GM12878 (cell line): ENCODE results near the gene RSRC1. TPM values are rescaled to one million over a fixed set of nuclear protein-coding genes. Genes with fewer than 3 reads are reported as not detected.

Source experiments
- ATAC-seq: fragments of 200-7000 bp; cut with Tn5 transposase; 3 replicates; pipeline ENCODE4 v1.9.1; 2020; ENCODE audit warnings: mild to moderate bottlenecking, moderate library complexity
- BruUV-seq: library from RNA; stranded (reverse); fragments of 400-500 nt; replicated peaks from 2 replicates; lab custom pipeline; 2021; lab: Mats Ljungman, UMichigan
- CTCF ChIA-PET: fragments of 300-600 bp; sonication (Branson Sonifier 250); formaldehyde crosslinking; extraction: SDS; loops from one replicate; lab custom pipeline; 2021; ENCODE audit warnings: inconsistent platforms; lab: Yijun Ruan, JAX
- POLR2A ChIA-PET: fragments of 350-600 bp; formaldehyde crosslinking; extraction: SDS; loops from one replicate; lab custom pipeline; 2021; ENCODE audit warnings: inconsistent platforms; lab: Charles Lee
- RAD21 ChIA-PET: fragments of 300-600 bp; sonication (Branson Sonifier 250); formaldehyde crosslinking; loops from one replicate; lab custom pipeline; 2023; ENCODE audit warnings: antibody characterized with exemption; ENCODE audit not compliant: unreplicated experiment; lab: Charles Lee
- SMC1A ChIA-PET: fragments of 300-600 bp; sonication (Branson Sonifier 250); formaldehyde crosslinking; loops from one replicate; lab custom pipeline; 2023; ENCODE audit not compliant: unreplicated experiment, uncharacterized antibody; lab: Charles Lee
- DNase-seq: peaks from one replicate; pipeline ENCODE4 v3.0.0-alpha.2; 2011; ENCODE audit warnings: low read depth, low spot score
- FAIRE-seq: peaks from 3 replicates; lab custom pipeline; 2011; peaks lifted over from hg19 to GRCh38; lab: Jason Lieb, UNC
- H2AFZ ChIP-seq: 2 replicates; pipeline ENCODE4 v1.6.0; 2011; ENCODE audit warnings: low read depth, low read length, control low read depth; ENCODE audit not compliant: control insufficient read depth
- H3K27ac ChIP-seq: 2 replicates; pipeline ENCODE4 v1.5.1; 2011; ENCODE audit warnings: control low read depth; ENCODE audit not compliant: control insufficient read depth, insufficient read depth
- H3K27me3 ChIP-seq, 2 experiments: replicated peaks in 1 of 2; 2 replicates each; pipeline versions ENCODE4 v1.6.0 to v1.6.1; 2011; ENCODE audit warnings: low read length in 1 of 2; ENCODE audit not compliant: control insufficient read depth in 2 of 2, insufficient read depth in 2 of 2
- H3K36me3 ChIP-seq, 2 experiments: 2 replicates each; pipeline ENCODE4 v1.5.1; 2011; ENCODE audit warnings: low read length in 1 of 2; ENCODE audit not compliant: control insufficient read depth in 2 of 2, insufficient read depth in 2 of 2
- H3K4me1 ChIP-seq: 2 replicates; pipeline ENCODE4 v1.6.1; 2011; ENCODE audit warnings: mild to moderate bottlenecking, low read length, moderate library complexity, mixed read lengths; ENCODE audit not compliant: control insufficient read depth, insufficient read depth
- H3K4me2 ChIP-seq: 2 replicates; pipeline ENCODE4 v1.6.0; 2011; ENCODE audit warnings: control low read depth; ENCODE audit not compliant: control insufficient read depth, insufficient read depth
- H3K4me3 ChIP-seq: fragments of 200-600 bp; sonication (generic); 2 replicates; pipeline ENCODE4 v1.5.1; 2016
- H3K79me2 ChIP-seq: 2 replicates; pipeline ENCODE4 v1.6.0; 2011; ENCODE audit warnings: low read length; ENCODE audit not compliant: control insufficient read depth, insufficient read depth
- H3K9ac ChIP-seq: 2 replicates; pipeline ENCODE4 v1.8.0; 2011; ENCODE audit warnings: low read length, control low read depth, mixed read lengths; ENCODE audit not compliant: control insufficient read depth, insufficient read depth
- H3K9me3 ChIP-seq: replicated peaks from 3 replicates; pipeline ENCODE4 v1.5.1; 2011; ENCODE audit warnings: mild to moderate bottlenecking, low read length; ENCODE audit not compliant: control insufficient read depth, insufficient read depth
- H4K20me1 ChIP-seq: 2 replicates; pipeline ENCODE4 v1.6.0; 2011; ENCODE audit not compliant: control insufficient read depth, insufficient read depth
- ATF3 ChIP-seq: IDR thresholded peaks from 2 replicates; pipeline ENCODE4 v1.6.1; 2011; ENCODE audit warnings: low read depth, mild to moderate bottlenecking, low read length, moderate library complexity, borderline replicate concordance; ENCODE audit errors: extremely low read depth
- BHLHE40 ChIP-seq, 2 experiments: fragments of 450-650 bp in 1 of 2; IDR thresholded peaks; 2 replicates each; pipeline ENCODE4 v1.6.1; 2011 to 2017; ENCODE audit warnings: low read depth in 2 of 2, borderline replicate concordance in 1 of 2, improper control_type of control experiment in 1 of 2, low read length in 1 of 2, mild to moderate bottlenecking in 1 of 2
- DPF2 ChIP-seq: fragments of 450-650 bp; IDR thresholded peaks from 2 replicates; pipeline ENCODE4 v1.6.1; 2017; ENCODE audit warnings: mild to moderate bottlenecking
- EZH2 ChIP-seq: IDR thresholded peaks from 2 replicates; pipeline ENCODE4 v1.6.1; 2012; ENCODE audit warnings: low read depth, mild to moderate bottlenecking, control low read depth, inconsistent platforms, low read length, borderline replicate concordance; ENCODE audit not compliant: control insufficient read depth
- FOXK2 ChIP-seq: fragments of 450-650 bp; IDR thresholded peaks from 2 replicates; pipeline ENCODE4 v1.6.1; 2017; ENCODE audit warnings: mild to moderate bottlenecking, moderate library complexity
- HCFC1 ChIP-seq: fragments of 150-350 bp; IDR thresholded peaks from 2 replicates; pipeline ENCODE4 v1.6.1; 2014; ENCODE audit warnings: low read length
- HDGF ChIP-seq: fragments of 450-650 bp; IDR thresholded peaks from 2 replicates; pipeline ENCODE4 v1.6.1; 2016; ENCODE audit warnings: antibody characterized with exemption
- HSF1 ChIP-seq: fragments of 150-350 bp; IDR thresholded peaks from 2 replicates; pipeline ENCODE4 v1.6.1; 2014; ENCODE audit warnings: mild to moderate bottlenecking, low read depth, low read length
- IRF5 ChIP-seq: fragments of 450-650 bp; IDR thresholded peaks from 2 replicates; pipeline ENCODE4 v1.6.1; 2017; ENCODE audit warnings: borderline replicate concordance
- LARP7 ChIP-seq: fragments of 450-650 bp; IDR thresholded peaks from 2 replicates; pipeline ENCODE4 v1.6.1; 2017; ENCODE audit warnings: mild to moderate bottlenecking
- MEF2A ChIP-seq: IDR thresholded peaks from 2 replicates; pipeline ENCODE4 v1.6.1; 2011; ENCODE audit warnings: low read depth, mild to moderate bottlenecking, low read length, moderate library complexity; ENCODE audit not compliant: insufficient read depth
- NR2C1 ChIP-seq: fragments of 450-650 bp; IDR thresholded peaks from 2 replicates; pipeline ENCODE4 v1.6.1; 2017; ENCODE audit warnings: antibody characterized with exemption, mild to moderate bottlenecking, moderate library complexity
- PKNOX1 ChIP-seq: fragments of 450-650 bp; IDR thresholded peaks from 2 replicates; pipeline ENCODE4 v1.6.1; 2016; ENCODE audit warnings: mild to moderate bottlenecking
- SIN3A ChIP-seq: IDR thresholded peaks from 2 replicates; pipeline ENCODE4 v1.6.1; 2012; ENCODE audit warnings: low read depth, low read length, improper control_type of control experiment
- SMAD1 ChIP-seq: fragments of 450-650 bp; IDR thresholded peaks from 2 replicates; pipeline ENCODE4 v1.6.1; 2018; ENCODE audit warnings: mild to moderate bottlenecking, low read depth; ENCODE audit not compliant: partially characterized antibody
- STAT3 ChIP-seq: IDR thresholded peaks from 2 replicates; pipeline ENCODE4 v1.6.1; 2011; ENCODE audit warnings: low read depth, low read length, improper control_type of control experiment
- YY1 ChIP-seq: IDR thresholded peaks from 2 replicates; pipeline ENCODE4 v1.6.1; 2011; ENCODE audit warnings: low read depth, mild to moderate bottlenecking, low read length
- ZNF384 ChIP-seq: IDR thresholded peaks from 2 replicates; pipeline ENCODE4 v1.6.1; 2012; ENCODE audit warnings: low read depth, mild to moderate bottlenecking, low read length, improper control_type of control experiment, borderline replicate concordance
- ZNF622 ChIP-seq: fragments of 450-650 bp; IDR thresholded peaks from 2 replicates; pipeline ENCODE4 v1.6.1; 2017; ENCODE audit warnings: mild to moderate bottlenecking, inconsistent platforms
- ZSCAN29 ChIP-seq: fragments of 450-650 bp; IDR thresholded peaks from 2 replicates; pipeline ENCODE4 v1.6.1; 2017; ENCODE audit warnings: mild to moderate bottlenecking, moderate library complexity
- WGBS: methylation state at CpG from one replicate; pipeline ENCODE4 v1.1.6; 2016; ENCODE audit warnings: low lambda C conversion rate; ENCODE audit not compliant: insufficient replicate concordance, insufficient coverage; ENCODE audit errors: missing lambda C conversion rate; 5-methylcytosine and 5-hydroxymethylcytosine counted together
- in situ Hi-C: fragments of 300-500 bp; cut with MboI; formaldehyde crosslinking; loops from 9 replicates; pipeline ENCODE4 v1.14.3; 2018; ENCODE audit warnings: mixed read lengths
- intact Hi-C: fragments of 100-400 bp; cut with micrococcal nuclease; formaldehyde crosslinking; loops from one replicate; pipeline ENCODE4 v1.14.2; 2022; ENCODE audit not compliant: unreplicated experiment
- polyA plus RNA-seq, 11 experiments: library from polyadenylated mRNA; depleted of rRNA in 4 of 11; unstranded in 6 of 11; stranded (reverse) in 5 of 11; fragments of >200 nt; fragmentation: Nextera tagmentation in 4 of 11; fragmentation: Illumina TruSeq in 1 of 11; extraction: Ambion mirVana in 4 of 11; extraction: Trizol in 1 of 11; gene quantifications; 1 replicate in 1 of 11; 2 replicates in 10 of 11; pipeline versions ENCODE4 v1.2.1 to v1.2.3, GENCODE V29; 2011 to 2016; ENCODE audit warnings: inconsistent platforms in 2 of 11, missing spikeins in 2 of 11, low read depth in 1 of 11
- total RNA-seq, 4 experiments: library from RNA; depleted of rRNA in 3 of 4; stranded (reverse); fragments of >200 nt in 3 of 4; fragmentation: Illumina TruSeq in 1 of 4; extraction: Trizol in 1 of 4; gene quantifications; 2 replicates each; pipeline versions ENCODE4 v1.2.1 to v1.2.3, GENCODE V29; 2013 to 2021

RSRC1 gene
- total and polyA plus RNA-seq, 10 of the 15 experiments (the other 5 are each of a cell fraction or from before 2014, with no cell fraction given), result 16.4 to 85.9 (median 42.0) TPM

GRCh38 chr3:158451405-158452055, 341.6 kb downstream of the RSRC1 start:
- SMC1A ChIA-PET, result interaction anchor here (1.0 kb wide), 1 partner anchor 14 kb away, joined by 3 read pairs; no protein-coding TSS in a partner anchor
- Histone ChIP-seq H3K9me3 (no peaks in the 10 kb centered on the region; the same call in 2 of the 3 replicates), H3K36me3 (no peaks in the 10 kb centered on the region), H3K79me2 (no peaks in the 10 kb centered on the region), H4K20me1 (no peaks in the 10 kb centered on the region), H3K27ac (no peak overlapping the region), H3K4me3 (no peak overlapping the region), H3K4me2 (no peak overlapping the region), H3K4me1 (no peaks in the 10 kb centered on the region), H2AFZ (no peak overlapping the region), H3K9ac (no peak overlapping the region), H3K27me3 (no peaks in the 10 kb centered on the region)
- ATAC-seq, result no peak
- 35% methylated on average over 1 of the region's 1 CpG for WGBS
- intact Hi-C loops (no loop called here), in situ Hi-C loops (no loop called here)
- CTCF ChIA-PET, result interaction anchor here (1.0 kb wide), 1 partner anchor 17 kb away, joined by 6 read pairs; no protein-coding TSS in a partner anchor
- FAIRE-seq, result no peak
- RAD21 ChIA-PET, result interaction anchor here (1.8 kb wide), 1 partner anchor 17 kb away, joined by 8 read pairs; no protein-coding TSS in a partner anchor
- BruUV-seq, result no TSS peak
- no peak for TF ChIP-seq BHLHE40 (IDR thresholded peaks at IDR 0.05; ENCODE audit: borderline replicate concordance in 1 of 2, low read depth in 2 of 2, low read length in 1 of 2)
- TF ChIP-seq MEF2A, result no peak
- no peak for TF ChIP-seq HSF1
- no peak for TF ChIP-seq STAT3
- TF ChIP-seq YY1, result no peak
- TF ChIP-seq ZNF622, result no peak
- no peak for TF ChIP-seq FOXK2
- no peak for TF ChIP-seq PKNOX1
- no peak for TF ChIP-seq HDGF
- TF ChIP-seq LARP7, result no peak
- no peak for TF ChIP-seq SMAD1
- TF ChIP-seq ZSCAN29, result no peak
- no peak for TF ChIP-seq NR2C1
- no peak for TF ChIP-seq EZH2
- TF ChIP-seq DPF2, result no peak
- no peak for TF ChIP-seq ZNF384
- no peak for TF ChIP-seq SIN3A
- no peak for TF ChIP-seq ATF3
- no peak for TF ChIP-seq HCFC1
- no peak for TF ChIP-seq IRF5
- POLR2A ChIA-PET, result no interaction called here
- DNase-seq, result no peak
